HCT116 (cell line): ENCODE data around the gene CLASP1. TPM values are rescaled to one million over a fixed set of nuclear protein-coding genes. Genes with fewer than 3 reads are reported as not detected.

ENCODE experiments used
- ATAC-seq: fragments of 200-7000 bp; cut with Tn5 transposase; 2 replicates; pipeline ENCODE4 v1.9.1; 2020; ENCODE audit warnings: mild to moderate bottlenecking, moderate library complexity
- BruUV-seq: library from RNA; stranded (reverse); fragments of 400-500 nt; replicated peaks from 2 replicates; lab custom pipeline; 2021; lab: Mats Ljungman, UMichigan
- CTCF ChIA-PET: fragments of 300-600 bp; sonication (Branson Sonifier 250); formaldehyde crosslinking; loops from one replicate; lab custom pipeline; 2021; ENCODE audit warnings: antibody characterized with exemption; lab: Charles Lee
- POLR2A ChIA-PET: fragments of 300-600, 350-600 bp; sonication (Branson Sonifier 250); formaldehyde crosslinking; loops from one replicate; lab custom pipeline; 2021; ENCODE audit warnings: antibody characterized with exemption; lab: Charles Lee
- RAD21 ChIA-PET, 2 experiments: fragments of 300-600 bp; sonication (Branson Sonifier 250); formaldehyde crosslinking; loops; one replicate each; lab custom pipeline; 2023; ENCODE audit warnings: low total read pairs in 2 of 2; ENCODE audit not compliant: uncharacterized antibody in 2 of 2, unreplicated experiment in 2 of 2, low non-redundant PET in 1 of 2; lab: Charles Lee
- DNase-seq: peaks from one replicate; pipeline ENCODE4 v3.0.0-alpha.2; 2010; ENCODE audit warnings: low read depth, low spot score
- H2AFZ ChIP-seq: fragments of 200-600 bp; shearing (Covaris generic), sonication (generic); 2 replicates; pipeline ENCODE4 v1.6.1; 2017; ENCODE audit warnings: low read depth, mixed run types, mixed read lengths, antibody characterized with exemption, low read length; ENCODE audit not compliant: poor library complexity, severe bottlenecking
- H3K27ac ChIP-seq: 2 replicates; pipeline ENCODE4 v1.5.1; 2012; ENCODE audit warnings: low read depth, low read length
- H3K27me3 ChIP-seq: fragments of 200-600 bp; sonication (generic); 2 replicates; pipeline ENCODE4 v1.6.1; 2016; ENCODE audit warnings: mixed run types, low read length, mixed read lengths; ENCODE audit not compliant: insufficient read depth
- H3K36me3 ChIP-seq, 2 experiments: fragments of 200-500 bp in 1 of 2; fragments of 200-600 bp in 1 of 2; sonication (Bioruptor generic) in 1 of 2; sonication (generic) in 1 of 2; 2 replicates each; pipeline versions ENCODE4 v1.5.1 to v1.6.1; 2014 to 2016; ENCODE audit warnings: low read length in 2 of 2, inconsistent platforms in 1 of 2, mixed read lengths in 1 of 2, mixed run types in 1 of 2; ENCODE audit not compliant: insufficient read depth in 2 of 2, control insufficient read depth in 1 of 2
- H3K4me1 ChIP-seq, 2 experiments: fragments of 200-600 bp in 1 of 2; sonication (generic) in 1 of 2; 2 replicates each; pipeline versions ENCODE4 v1.5.1 to v1.6.1; 2012 to 2017; ENCODE audit warnings: low read length in 2 of 2, inconsistent platforms in 1 of 2, mild to moderate bottlenecking in 1 of 2, mixed read lengths in 1 of 2, mixed run types in 1 of 2, moderate library complexity in 1 of 2; ENCODE audit not compliant: insufficient read depth in 2 of 2, control insufficient read depth in 1 of 2
- H3K4me2 ChIP-seq: fragments of 200-600 bp; sonication (generic); 2 replicates; pipeline ENCODE4 v1.6.1; 2017; ENCODE audit warnings: mixed run types, low read length, mixed read lengths
- H3K4me3 ChIP-seq, 2 experiments: fragments of 200-600 bp in 1 of 2; sonication (generic) in 1 of 2; replicated peaks in 1 of 2; 2 replicates each; pipeline ENCODE4 v1.5.1; 2011 to 2016; ENCODE audit warnings: low read length in 2 of 2, control low read depth in 1 of 2, low read depth in 1 of 2, mild to moderate bottlenecking in 1 of 2, mixed read lengths in 1 of 2, mixed run types in 1 of 2
- H3K79me2 ChIP-seq: fragments of 200-600 bp; sonication (generic); 2 replicates; pipeline ENCODE4 v1.6.1; 2017; ENCODE audit warnings: mild to moderate bottlenecking, mixed run types, low read length, moderate library complexity, mixed read lengths; ENCODE audit not compliant: insufficient read depth
- H3K9ac ChIP-seq: fragments of 200-600 bp; sonication (generic); 2 replicates; pipeline ENCODE4 v1.6.1; 2016; ENCODE audit warnings: low read length, mixed read lengths
- H3K9me2 ChIP-seq: fragments of 200-600 bp; sonication (generic), shearing (Covaris generic); 2 replicates; pipeline ENCODE4 v1.6.1; 2017; ENCODE audit warnings: mixed run types, mild to moderate bottlenecking, moderate library complexity; ENCODE audit not compliant: insufficient read depth
- H3K9me3 ChIP-seq, 2 experiments: fragments of 200-500 bp in 1 of 2; fragments of 200-600 bp in 1 of 2; sonication (Bioruptor generic) in 1 of 2; sonication (generic) in 1 of 2; 2 replicates each; pipeline ENCODE4 v1.6.1; 2014 to 2017; ENCODE audit warnings: low read length in 2 of 2, mixed read lengths in 2 of 2, inconsistent platforms in 1 of 2, low read depth in 1 of 2, mild to moderate bottlenecking in 1 of 2, mixed run types in 1 of 2, moderate library complexity in 1 of 2; ENCODE audit not compliant: control insufficient read depth in 1 of 2, insufficient read depth in 1 of 2
- H4K20me1 ChIP-seq: fragments of 200-600 bp; sonication (generic), shearing (Covaris generic); 2 replicates; pipeline ENCODE4 v1.6.1; 2017; ENCODE audit warnings: mixed run types, mild to moderate bottlenecking, moderate library complexity; ENCODE audit not compliant: insufficient read depth
- CBX3 ChIP-seq: IDR thresholded peaks from 2 replicates; pipeline ENCODE4 v1.6.1; 2012; ENCODE audit warnings: low read depth
- CEBPB ChIP-seq: IDR thresholded peaks from 2 replicates; pipeline ENCODE4 v1.6.1; 2012; ENCODE audit warnings: low read depth
- CTCF ChIP-seq, 3 experiments: fragments of 200-600 bp in 1 of 3; sonication (generic) in 1 of 3; IDR thresholded peaks in 2 of 3; conservative IDR thresholded peaks in 1 of 3; 2 replicates each; pipeline ENCODE4 v1.5.1; 2012 to 2017; ENCODE audit warnings: low read depth in 2 of 3, low read length in 2 of 3, antibody characterized with exemption in 1 of 3, borderline replicate concordance in 1 of 3, control low read depth in 1 of 3, mild to moderate bottlenecking in 1 of 3, mixed read lengths in 1 of 3, mixed run types in 1 of 3, moderate library complexity in 1 of 3; ENCODE audit not compliant: insufficient read depth in 1 of 3
- EZH2 ChIP-seq: fragments of 200-600 bp; sonication (generic); IDR thresholded peaks from 2 replicates; pipeline ENCODE4 v1.6.1; 2017; ENCODE audit warnings: antibody characterized with exemption, mixed run types
- FOSL1 ChIP-seq: IDR thresholded peaks from 2 replicates; pipeline ENCODE4 v1.6.1; 2012; ENCODE audit warnings: low read depth
- TCF7L2 ChIP-seq: IDR thresholded peaks from 2 replicates; pipeline ENCODE4 v1.7.0; 2011; ENCODE audit warnings: borderline replicate concordance, inconsistent platforms; ENCODE audit not compliant: insufficient read depth, insufficient read length; ENCODE audit errors: extremely low read depth
- ZNF274 ChIP-seq: fragments of 200-500 bp; sonication (Bioruptor generic); IDR thresholded peaks from 2 replicates; pipeline ENCODE4 v1.6.1; 2014; ENCODE audit warnings: mild to moderate bottlenecking, low read depth, low read length, inconsistent platforms
- intact Hi-C: fragments of 100-400 bp; cut with micrococcal nuclease; formaldehyde crosslinking; loops from 2 replicates; pipeline ENCODE4 v1.10.0; 2022
- total RNA-seq: library from RNA; stranded (reverse); gene quantifications from one replicate; pipeline ENCODE4 v1.2.1, GENCODE V29; 2021; ENCODE audit not compliant: unreplicated experiment
- TF ChIP-seq, protein P1 (sequence below): IDR thresholded peaks from 2 replicates; pipeline ENCODE4 v1.6.1; 2012; ENCODE audit warnings: low read depth

Gene CLASP1
- total RNA-seq, 1 experiment from 2014 or later = 41.9 TPM

DNA sequence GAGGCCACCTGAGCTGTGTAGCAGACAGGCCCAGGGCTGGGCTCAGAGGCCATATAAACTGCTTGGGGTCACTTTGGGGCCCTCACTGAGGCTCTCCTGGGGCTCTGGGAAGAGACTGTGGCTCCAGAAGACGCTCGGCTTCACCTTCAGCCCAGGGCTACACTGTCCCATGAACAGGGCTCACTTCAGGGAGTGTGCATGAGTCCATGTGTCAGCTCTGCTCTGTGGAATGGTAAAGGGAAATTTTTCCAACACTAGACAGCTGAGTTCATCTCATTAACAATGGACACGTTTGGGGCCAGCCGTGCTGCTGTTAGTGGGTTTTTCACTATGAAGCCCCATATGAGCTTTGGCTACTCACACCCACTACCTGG, 298.9 kb downstream of the CLASP1 start:
- Histone ChIP-seq H3K27me3 (no peaks in the 10 kb centered on the region), H3K9me2 (no peaks in the 10 kb centered on the region), H3K4me2 (no peak overlapping the region), H3K4me3 (no peak overlapping the region), H3K9ac (no peak overlapping the region), H2AFZ (no peak overlapping the region), H3K27ac (no peak overlapping the region), H4K20me1 (no peaks in the 10 kb centered on the region), H3K4me1 (no peaks in the 10 kb centered on the region), H3K79me2 (no peaks in the 10 kb centered on the region), H3K36me3 (peaks cover 5 to 12% of the 10 kb centered on the region in 2 experiments; a peak in 2 of 4 replicates), H3K9me3 (no peaks in the 10 kb centered on the region)
- ChIA-PET RAD21 (no interaction called here), POLR2A (no interaction called here), CTCF (no interaction called here)
- TF ChIP-seq ZNF274 (no peak), FOSL1 (no peak), CBX3 (no peak), CEBPB (no peak), TCF7L2 (no peak), CTCF (IDR thresholded peaks at IDR 0.05 in 2 of 3, conservative IDR thresholded peaks at IDR 0.05 in 1 of 3; ENCODE audit: borderline replicate concordance in 1 of 3, insufficient read depth in 1 of 3, low read depth in 2 of 3, low read length in 2 of 3) (no peak), EZH2 (no peak)
- TF ChIP-seq, protein P1, sequence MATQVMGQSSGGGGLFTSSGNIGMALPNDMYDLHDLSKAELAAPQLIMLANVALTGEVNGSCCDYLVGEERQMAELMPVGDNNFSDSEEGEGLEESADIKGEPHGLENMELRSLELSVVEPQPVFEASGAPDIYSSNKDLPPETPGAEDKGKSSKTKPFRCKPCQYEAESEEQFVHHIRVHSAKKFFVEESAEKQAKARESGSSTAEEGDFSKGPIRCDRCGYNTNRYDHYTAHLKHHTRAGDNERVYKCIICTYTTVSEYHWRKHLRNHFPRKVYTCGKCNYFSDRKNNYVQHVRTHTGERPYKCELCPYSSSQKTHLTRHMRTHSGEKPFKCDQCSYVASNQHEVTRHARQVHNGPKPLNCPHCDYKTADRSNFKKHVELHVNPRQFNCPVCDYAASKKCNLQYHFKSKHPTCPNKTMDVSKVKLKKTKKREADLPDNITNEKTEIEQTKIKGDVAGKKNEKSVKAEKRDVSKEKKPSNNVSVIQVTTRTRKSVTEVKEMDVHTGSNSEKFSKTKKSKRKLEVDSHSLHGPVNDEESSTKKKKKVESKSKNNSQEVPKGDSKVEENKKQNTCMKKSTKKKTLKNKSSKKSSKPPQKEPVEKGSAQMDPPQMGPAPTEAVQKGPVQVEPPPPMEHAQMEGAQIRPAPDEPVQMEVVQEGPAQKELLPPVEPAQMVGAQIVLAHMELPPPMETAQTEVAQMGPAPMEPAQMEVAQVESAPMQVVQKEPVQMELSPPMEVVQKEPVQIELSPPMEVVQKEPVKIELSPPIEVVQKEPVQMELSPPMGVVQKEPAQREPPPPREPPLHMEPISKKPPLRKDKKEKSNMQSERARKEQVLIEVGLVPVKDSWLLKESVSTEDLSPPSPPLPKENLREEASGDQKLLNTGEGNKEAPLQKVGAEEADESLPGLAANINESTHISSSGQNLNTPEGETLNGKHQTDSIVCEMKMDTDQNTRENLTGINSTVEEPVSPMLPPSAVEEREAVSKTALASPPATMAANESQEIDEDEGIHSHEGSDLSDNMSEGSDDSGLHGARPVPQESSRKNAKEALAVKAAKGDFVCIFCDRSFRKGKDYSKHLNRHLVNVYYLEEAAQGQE = no peak
- ATAC-seq = no peak
- BruUV-seq = no TSS peak
- DNase-seq = no peak
- intact Hi-C loops = no loop called here
